OCI-LY7 (cell line): ENCODE measurements around the gene TP53I11. TPM values are rescaled to one million over a fixed set of nuclear protein-coding genes. Genes with fewer than 3 reads are reported as not detected.

Source experiments
- BruUV-seq: library from RNA; stranded (reverse); fragments of 400-500 nt; replicated peaks from 2 replicates; lab custom pipeline; 2021; lab: Mats Ljungman, UMichigan
- CTCF ChIA-PET: fragments of 300-600 bp; sonication (Branson Sonifier 250); formaldehyde crosslinking; loops from one replicate; lab custom pipeline; 2022; ENCODE audit warnings: antibody characterized with exemption; ENCODE audit not compliant: unreplicated experiment; lab: Charles Lee
- POLR2A ChIA-PET: fragments of 300-600 bp; sonication (Branson Sonifier 250); formaldehyde crosslinking; loops from one replicate; lab custom pipeline; 2022; ENCODE audit warnings: antibody characterized with exemption; lab: Charles Lee
- DNase-seq: peaks from one replicate; pipeline ENCODE4 v3.0.0-alpha.2; 2015; ENCODE audit warnings: low spot score
- H2AFZ ChIP-seq: fragments of 200-600 bp; sonication (generic), shearing (Covaris generic); 2 replicates; pipeline ENCODE4 v1.6.1; 2014; ENCODE audit warnings: mild to moderate bottlenecking, antibody characterized with exemption, low read length, moderate library complexity
- H3K27ac ChIP-seq: fragments of 200-600 bp; sonication (generic); 2 replicates; pipeline ENCODE4 v1.5.1; 2014; ENCODE audit warnings: mixed run types, low read depth, mild to moderate bottlenecking, moderate library complexity, low read length, inconsistent platforms; ENCODE audit not compliant: poor library complexity, severe bottlenecking
- H3K36me3 ChIP-seq: fragments of 200-600 bp; sonication (generic); 2 replicates; pipeline ENCODE4 v1.6.1; 2014; ENCODE audit warnings: mild to moderate bottlenecking, antibody characterized with exemption, low read length, moderate library complexity, mixed read lengths; ENCODE audit not compliant: insufficient read depth
- H3K4me1 ChIP-seq: fragments of 200-600 bp; sonication (generic); 2 replicates; pipeline ENCODE4 v1.5.1; 2014; ENCODE audit warnings: mild to moderate bottlenecking, low read length; ENCODE audit not compliant: insufficient read depth, poor library complexity, severe bottlenecking
- H3K4me2 ChIP-seq: fragments of 200-600 bp; sonication (generic); 2 replicates; pipeline ENCODE4 v1.6.1; 2014; ENCODE audit warnings: mild to moderate bottlenecking, low read length
- H3K4me3 ChIP-seq: fragments of 200-600 bp; sonication (generic); 2 replicates; pipeline ENCODE4 v1.5.1; 2014; ENCODE audit warnings: mild to moderate bottlenecking, low read depth, low read length; ENCODE audit not compliant: poor library complexity, severe bottlenecking
- H3K79me2 ChIP-seq: fragments of 200-600 bp; sonication (generic); 2 replicates; pipeline ENCODE4 v1.6.1; 2016; ENCODE audit warnings: low read depth, mild to moderate bottlenecking, low read length, moderate library complexity, mixed read lengths; ENCODE audit not compliant: insufficient read depth
- H3K9me2 ChIP-seq: fragments of 200-600 bp; sonication (generic); 2 replicates; pipeline ENCODE4 v1.6.1; 2016; ENCODE audit warnings: mild to moderate bottlenecking, low read length, mixed read lengths; ENCODE audit not compliant: insufficient read depth
- H3K9me3 ChIP-seq: fragments of 200-600 bp; sonication (generic); 2 replicates; pipeline ENCODE4 v1.6.1; 2014; ENCODE audit warnings: mild to moderate bottlenecking, mixed run types, low read length, mixed read lengths
- H4K20me1 ChIP-seq: fragments of 200-600 bp; sonication (generic); 2 replicates; pipeline ENCODE4 v1.6.1; 2014; ENCODE audit warnings: mild to moderate bottlenecking, antibody characterized with exemption, low read length, moderate library complexity, mixed read lengths; ENCODE audit not compliant: insufficient read depth
- EZH2phosphoT487 ChIP-seq: fragments of 200-600 bp; sonication (generic); IDR thresholded peaks from 2 replicates; pipeline ENCODE4 v1.6.1; 2018; ENCODE audit warnings: low read depth, borderline replicate concordance, mild to moderate bottlenecking, mixed run types, antibody characterized with exemption, low read length, moderate library complexity, mixed read lengths
- intact Hi-C: fragments of 100-400 bp; cut with micrococcal nuclease; formaldehyde crosslinking; loops from one replicate; pipeline ENCODE4 v1.10.0; 2022; ENCODE audit not compliant: unreplicated experiment
- total RNA-seq, 2 experiments: library from RNA; depleted of rRNA in 1 of 2; stranded (reverse); fragments of >200 nt in 1 of 2; shearing (Covaris generic) in 1 of 2; gene quantifications; 2 replicates each; pipeline ENCODE4 v1.2.3, GENCODE V29; 2014 to 2022
- TF ChIP-seq, protein P1 (sequence below): fragments of 200-600 bp; sonication (generic); conservative IDR thresholded peaks from 2 replicates; pipeline ENCODE4 v1.5.1; 2014; ENCODE audit warnings: mild to moderate bottlenecking, antibody characterized with exemption, low read length, moderate library complexity, mixed read lengths

TP53I11 gene
- total RNA-seq, 2 experiments from 2014 or later, result 0.25 to 0.51 TPM

DNA sequence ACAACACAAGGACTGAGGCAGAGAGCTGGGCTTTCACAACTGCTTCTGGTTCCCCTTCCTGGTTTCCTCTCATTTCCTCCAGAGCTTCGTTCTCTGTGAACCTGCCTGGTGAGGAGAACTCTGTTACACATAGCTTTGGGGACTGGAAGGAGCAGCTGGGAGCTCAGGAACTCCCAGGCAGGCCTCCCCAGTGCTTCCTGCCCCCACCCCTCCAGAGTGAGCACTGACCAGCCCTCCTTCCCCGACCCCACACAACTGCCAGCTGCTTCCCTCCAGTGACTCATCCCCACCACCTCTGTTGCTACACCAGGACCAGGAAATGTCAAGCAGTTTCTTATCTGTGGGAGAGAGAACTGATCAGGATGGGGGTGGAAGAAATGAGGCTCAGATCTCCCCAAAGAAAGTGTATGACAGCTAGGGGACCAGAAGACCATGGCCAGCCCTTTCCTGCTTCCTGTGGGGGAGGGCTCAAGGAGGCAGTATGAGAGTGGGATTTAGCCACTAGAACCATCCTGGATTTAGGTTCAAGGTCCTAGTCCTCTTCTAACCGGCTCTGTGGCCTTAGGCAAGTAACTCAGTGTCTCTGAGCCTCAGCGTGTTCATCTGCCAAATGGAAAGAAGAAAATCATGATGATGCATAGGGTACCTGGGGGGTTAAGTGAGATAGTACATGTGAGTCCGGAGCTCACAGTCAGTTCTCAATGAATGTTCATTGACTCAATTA lies 4.5 kb upstream of the TP53I11 start:
- no peaks in the 10 kb centered on the region for H4K20me1 ChIP-seq
- H3K9me3 ChIP-seq, result no peaks in the 10 kb centered on the region
- CTCF ChIA-PET, result interaction anchor here (0.6 to 1.0 kb wide), 2 partner anchors 9 to 19 kb away, joined by 3 read pairs; no protein-coding TSS in a partner anchor
- H3K79me2 ChIP-seq, result no peaks in the 10 kb centered on the region
- TF ChIP-seq, protein P1, sequence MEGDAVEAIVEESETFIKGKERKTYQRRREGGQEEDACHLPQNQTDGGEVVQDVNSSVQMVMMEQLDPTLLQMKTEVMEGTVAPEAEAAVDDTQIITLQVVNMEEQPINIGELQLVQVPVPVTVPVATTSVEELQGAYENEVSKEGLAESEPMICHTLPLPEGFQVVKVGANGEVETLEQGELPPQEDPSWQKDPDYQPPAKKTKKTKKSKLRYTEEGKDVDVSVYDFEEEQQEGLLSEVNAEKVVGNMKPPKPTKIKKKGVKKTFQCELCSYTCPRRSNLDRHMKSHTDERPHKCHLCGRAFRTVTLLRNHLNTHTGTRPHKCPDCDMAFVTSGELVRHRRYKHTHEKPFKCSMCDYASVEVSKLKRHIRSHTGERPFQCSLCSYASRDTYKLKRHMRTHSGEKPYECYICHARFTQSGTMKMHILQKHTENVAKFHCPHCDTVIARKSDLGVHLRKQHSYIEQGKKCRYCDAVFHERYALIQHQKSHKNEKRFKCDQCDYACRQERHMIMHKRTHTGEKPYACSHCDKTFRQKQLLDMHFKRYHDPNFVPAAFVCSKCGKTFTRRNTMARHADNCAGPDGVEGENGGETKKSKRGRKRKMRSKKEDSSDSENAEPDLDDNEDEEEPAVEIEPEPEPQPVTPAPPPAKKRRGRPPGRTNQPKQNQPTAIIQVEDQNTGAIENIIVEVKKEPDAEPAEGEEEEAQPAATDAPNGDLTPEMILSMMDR, result no peak
- no peak for TF ChIP-seq EZH2phosphoT487
- H2AFZ ChIP-seq, result peak overlapping the region; percentile 63
- peaks cover 9% of the 10 kb centered on the region for H3K4me1 ChIP-seq
- H3K36me3 ChIP-seq, result no peaks in the 10 kb centered on the region
- H3K27ac ChIP-seq, result no peak overlapping the region
- no peak for DNase-seq
- H3K4me3 ChIP-seq, result no peak overlapping the region
- intact Hi-C loops, result no loop called here
- no peaks in the 10 kb centered on the region for H3K9me2 ChIP-seq
- no peak overlapping the region for H3K4me2 ChIP-seq
- POLR2A ChIA-PET, result interaction anchor here (0.8 kb wide), 1 partner anchor 10 kb away, joined by 5 read pairs; no protein-coding TSS in a partner anchor
- BruUV-seq, result no TSS peak

DNA sequence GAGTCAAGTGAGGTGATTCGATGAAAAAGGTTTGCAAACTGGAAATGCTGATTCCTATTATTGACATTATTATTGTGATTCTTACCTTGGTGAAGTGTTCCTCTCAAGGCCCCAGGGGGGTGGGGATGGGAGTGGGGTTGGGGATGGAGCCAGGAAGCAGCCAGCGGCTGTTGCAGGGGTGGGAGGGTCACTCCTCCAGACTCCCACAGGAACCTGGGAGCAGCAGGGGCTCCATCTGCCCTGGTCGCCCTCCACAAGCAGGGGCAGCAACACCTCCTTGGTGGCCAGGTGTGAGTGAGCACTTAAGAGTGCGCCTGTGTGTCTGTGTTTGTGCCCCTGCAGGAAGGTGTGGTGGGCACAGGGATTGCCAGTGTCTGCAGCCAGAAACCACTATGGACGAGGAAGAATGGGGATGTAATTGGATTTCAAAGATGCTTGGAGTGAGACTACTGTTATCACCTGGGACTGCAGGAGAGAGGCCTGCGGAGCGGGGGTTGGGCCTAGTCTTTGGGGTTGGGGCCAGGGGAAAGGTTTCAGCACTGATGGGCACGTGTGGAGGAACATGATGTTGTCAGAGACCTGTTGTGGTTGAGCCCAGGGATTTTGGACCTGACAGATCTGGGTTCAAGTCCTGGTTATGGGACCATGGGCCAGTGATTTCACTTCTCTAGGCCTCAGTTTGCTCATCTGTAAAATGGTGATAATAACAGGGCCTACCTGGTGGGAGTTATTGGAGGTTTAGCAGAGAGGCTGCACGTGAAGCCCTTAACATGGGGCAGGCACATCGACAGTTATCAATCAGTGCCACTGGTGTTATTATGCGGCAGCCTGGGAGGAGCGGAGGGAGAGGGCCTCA lies 3.6 kb upstream of the TP53I11 start:
- TF ChIP-seq EZH2phosphoT487, result no peak
- TF ChIP-seq, protein P1, result no peak
- Histone ChIP-seq H3K4me1 (peaks cover 9% of the 10 kb centered on the region), H3K9me2 (no peaks in the 10 kb centered on the region), H3K9me3 (no peaks in the 10 kb centered on the region), H2AFZ (peak overlapping the region; percentile 63; the same call in 1 of the 2 replicates), H3K4me2 (no peak overlapping the region), H3K27ac (no peak overlapping the region), H3K36me3 (no peaks in the 10 kb centered on the region), H4K20me1 (no peaks in the 10 kb centered on the region), H3K4me3 (no peak overlapping the region), H3K79me2 (no peaks in the 10 kb centered on the region)
- BruUV-seq, result no TSS peak
- no peak for DNase-seq
- ChIA-PET POLR2A (interaction anchor here (0.8 kb wide), 1 partner anchor 11 kb away, joined by 5 read pairs; no protein-coding TSS in a partner anchor), CTCF (interaction anchor here (1.0 kb wide), 1 partner anchor 18 kb away, joined by 3 read pairs; no protein-coding TSS in a partner anchor)
- intact Hi-C loops, result no loop called here
